ENCODE data around the gene ELK3.

- TF ChIP-seq, protein P1, sequence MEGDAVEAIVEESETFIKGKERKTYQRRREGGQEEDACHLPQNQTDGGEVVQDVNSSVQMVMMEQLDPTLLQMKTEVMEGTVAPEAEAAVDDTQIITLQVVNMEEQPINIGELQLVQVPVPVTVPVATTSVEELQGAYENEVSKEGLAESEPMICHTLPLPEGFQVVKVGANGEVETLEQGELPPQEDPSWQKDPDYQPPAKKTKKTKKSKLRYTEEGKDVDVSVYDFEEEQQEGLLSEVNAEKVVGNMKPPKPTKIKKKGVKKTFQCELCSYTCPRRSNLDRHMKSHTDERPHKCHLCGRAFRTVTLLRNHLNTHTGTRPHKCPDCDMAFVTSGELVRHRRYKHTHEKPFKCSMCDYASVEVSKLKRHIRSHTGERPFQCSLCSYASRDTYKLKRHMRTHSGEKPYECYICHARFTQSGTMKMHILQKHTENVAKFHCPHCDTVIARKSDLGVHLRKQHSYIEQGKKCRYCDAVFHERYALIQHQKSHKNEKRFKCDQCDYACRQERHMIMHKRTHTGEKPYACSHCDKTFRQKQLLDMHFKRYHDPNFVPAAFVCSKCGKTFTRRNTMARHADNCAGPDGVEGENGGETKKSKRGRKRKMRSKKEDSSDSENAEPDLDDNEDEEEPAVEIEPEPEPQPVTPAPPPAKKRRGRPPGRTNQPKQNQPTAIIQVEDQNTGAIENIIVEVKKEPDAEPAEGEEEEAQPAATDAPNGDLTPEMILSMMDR (IDR thresholded peaks at IDR 0.05): no peak
- TF ChIP-seq POLR2A (IDR thresholded peaks at IDR 0.05): no peak
These were observed 34.5 kb downstream of the ELK3 start for GRCh38 chr12:96228566-96229248.

Measured in thyroid gland (tissue), 4 donors.